GM12864 (cell line): ENCODE measurements around the gene RNF186.

Source experiments
- DNase-seq: peaks from one replicate; pipeline ENCODE4 v3.0.0-alpha.2; 2011; ENCODE audit warnings: low read depth
- H3K4me3 ChIP-seq: 2 replicates; pipeline ENCODE4 v1.5.1; 2011; ENCODE audit warnings: mild to moderate bottlenecking, low read depth, low read length, control low read depth
- CTCF ChIP-seq: IDR thresholded peaks from 2 replicates; pipeline ENCODE4 v1.5.1; 2011; ENCODE audit warnings: low read depth, mild to moderate bottlenecking, moderate library complexity, low read length, control low read depth, inconsistent platforms; ENCODE audit errors: missing control alignments

RNF186 gene

DNA sequence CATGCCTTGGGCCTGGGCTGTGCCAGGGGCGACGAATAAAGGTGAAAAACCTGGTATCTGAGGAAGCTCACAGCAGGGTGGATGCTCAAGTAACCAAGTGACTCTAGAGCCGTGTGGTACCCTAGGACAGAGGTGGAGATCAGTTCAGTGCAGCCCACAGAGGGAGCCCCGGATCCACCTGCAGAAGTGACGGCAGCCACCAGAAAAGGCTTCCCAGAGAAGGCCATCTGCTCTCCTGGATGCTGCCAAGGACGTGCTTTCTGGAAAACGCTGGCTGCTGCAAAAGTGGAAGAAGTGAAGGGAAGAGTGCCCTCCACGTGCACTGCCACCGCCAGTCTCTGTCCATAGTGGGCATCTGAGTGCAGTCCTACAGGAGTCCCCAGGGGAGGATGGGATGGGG is 43.0 kb downstream of the RNF186 start:
- no peak overlapping the region for H3K4me3 ChIP-seq
- no peak for TF ChIP-seq CTCF
- DNase-seq = no peak

DNA sequence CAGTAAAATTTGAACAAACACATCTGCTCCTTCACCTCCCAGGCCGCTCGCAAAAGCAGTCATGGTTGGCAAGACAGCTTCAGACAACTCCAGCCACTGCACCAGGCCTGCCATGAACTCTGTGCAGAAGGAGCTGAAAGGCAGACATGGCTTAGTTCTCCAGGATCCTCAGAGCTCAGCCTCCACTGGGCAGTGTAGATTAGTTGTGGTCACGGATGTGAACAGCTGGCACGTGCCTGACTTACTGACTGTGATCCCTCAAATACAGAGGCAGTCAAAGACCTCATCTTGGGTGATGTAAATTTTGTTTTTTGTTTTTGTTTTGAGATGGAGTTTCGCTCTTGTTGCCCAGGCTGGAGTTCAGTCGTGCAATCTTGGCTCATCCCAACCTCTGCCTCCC is 43.7 kb downstream of the RNF186 start:
- no peak for DNase-seq
- TF ChIP-seq CTCF = no peak
- no peak overlapping the region for H3K4me3 ChIP-seq

DNA sequence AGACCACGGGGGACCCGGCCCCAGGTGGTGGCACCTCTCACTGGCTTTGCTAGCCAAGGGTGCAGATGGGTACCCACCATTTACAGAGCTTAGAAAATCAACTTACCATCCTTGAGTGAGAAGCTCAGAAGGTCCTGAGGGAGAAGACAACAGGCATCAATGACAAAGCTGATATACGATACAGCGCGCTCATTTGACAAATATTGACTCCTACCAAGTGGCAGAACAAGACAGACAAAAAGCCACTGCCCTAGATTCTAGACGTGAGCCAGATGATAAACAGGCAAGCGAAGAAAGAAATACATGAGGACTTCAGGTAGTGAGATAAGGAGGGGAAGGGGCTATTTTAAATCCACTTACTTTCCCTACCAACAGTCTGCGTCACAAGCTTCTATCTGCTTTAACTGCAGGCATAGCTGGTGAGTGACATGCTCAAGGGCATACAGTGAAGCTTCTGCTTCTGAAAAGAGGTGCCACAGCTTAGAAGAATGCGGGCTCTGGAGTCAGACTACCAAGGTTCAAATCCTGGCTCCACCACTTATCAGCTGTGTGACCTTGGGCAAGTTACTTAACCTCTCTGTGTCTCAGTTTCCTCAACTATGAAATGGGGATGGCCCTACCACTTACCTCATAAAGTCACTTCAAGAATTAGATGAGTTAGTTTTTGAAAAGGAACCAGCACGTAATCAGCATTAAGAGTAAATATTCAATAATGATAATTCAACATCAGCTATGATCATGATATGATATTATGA is 44.5 kb downstream of the RNF186 start:
- no peak for TF ChIP-seq CTCF
- H3K4me3 ChIP-seq = no peak overlapping the region
- DNase-seq = no peak

DNA sequence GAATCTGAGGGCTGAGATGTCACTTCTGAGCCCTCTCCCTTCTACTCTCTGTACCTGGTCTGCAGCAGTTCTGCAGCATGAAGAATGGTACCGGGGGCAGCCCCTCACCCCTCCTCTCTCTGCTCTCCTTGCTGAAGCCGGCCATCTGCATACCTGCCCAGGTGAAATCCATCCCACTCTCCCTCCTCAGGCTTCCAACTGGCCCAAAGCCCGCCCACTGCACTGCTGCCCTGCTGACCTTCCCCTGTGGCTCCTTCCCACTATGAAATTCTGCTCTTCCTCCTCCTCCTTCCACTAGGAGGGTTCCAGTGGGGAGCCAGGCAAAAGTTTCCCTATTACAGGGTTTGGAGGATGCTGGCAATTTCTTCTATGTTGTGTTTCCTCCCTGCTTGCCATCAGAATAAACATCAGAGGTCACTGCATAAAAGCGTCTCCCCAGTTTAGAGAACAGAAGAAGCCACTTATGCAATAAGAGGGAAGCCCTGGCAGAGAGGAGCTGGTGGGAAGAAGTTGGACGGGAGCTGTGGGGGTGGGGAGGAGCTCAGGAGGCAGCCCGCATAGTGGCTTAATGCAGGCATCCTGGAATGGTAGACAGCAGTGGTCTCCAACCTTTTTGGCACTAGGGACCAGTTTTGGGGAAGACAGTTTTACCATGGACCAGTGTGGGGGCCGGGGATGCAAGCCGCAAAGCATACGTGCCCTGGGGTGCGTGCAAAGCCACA is 45.7 kb downstream of the RNF186 start:
- no peak for TF ChIP-seq CTCF
- no peak for DNase-seq
- no peak overlapping the region for H3K4me3 ChIP-seq

- H3K4me3 ChIP-seq = no peak overlapping the region
- no peak for TF ChIP-seq CTCF
- DNase-seq = no peak
These were observed 46.5 kb downstream of the RNF186 start for GRCh38 chr1:19768353-19769210.

- no peak for TF ChIP-seq CTCF
- no peak overlapping the region for H3K4me3 ChIP-seq
- DNase-seq = no peak
These were observed 49.5 kb downstream of the RNF186 start for GRCh38 chr1:19765623-19766022.
